MG63 (cell line): ENCODE results near the gene FUT6. TPM values are rescaled to one million over a fixed set of nuclear protein-coding genes. Genes with fewer than 3 reads are reported as not detected.
"Not testable (repeated sequence)": the region's sequence is repeated elsewhere in the genome, so short reads cannot be mapped to it uniquely, and the experiment has no call there.

ENCODE experiments used
- DNase-seq: peaks from one replicate; pipeline ENCODE4 v3.0.0-alpha.2; 2020
- H3K27me3 ChIP-seq: fragments of 250-450 bp; sonication (Bioruptor Pico); 2 replicates; pipeline ENCODE4 v1.5.1; 2020; ENCODE audit warnings: mild to moderate bottlenecking, moderate library complexity
- H3K36me3 ChIP-seq: fragments of 250-450 bp; sonication (Bioruptor Pico); 2 replicates; pipeline ENCODE4 v1.5.1; 2020; ENCODE audit warnings: mild to moderate bottlenecking, moderate library complexity
- H3K4me3 ChIP-seq: fragments of 250-450 bp; sonication (Bioruptor Pico); 2 replicates; pipeline ENCODE4 v1.5.1; 2020; ENCODE audit warnings: mild to moderate bottlenecking, moderate library complexity
- H3K9me3 ChIP-seq: fragments of 250-450 bp; sonication (Bioruptor Pico); 2 replicates; pipeline ENCODE4 v1.5.1; 2020; ENCODE audit warnings: mild to moderate bottlenecking, moderate library complexity
- total RNA-seq: library from RNA; depleted of rRNA; stranded (reverse); fragments of >200 nt; shearing (Covaris generic); gene quantifications from 2 replicates; pipeline ENCODE4 v1.2.3, GENCODE V29; 2014; ENCODE audit warnings: low replicate concordance; rRNA removed

The FUT6 gene
- not detected in 2 replicates for total RNA-seq

GRCh38 chr19:5839065-5840017 is at the start of gene FUT6:
Gene FUT6, minus strand, starts transcription at chr19:5839702. Its CDS starts 7,135 bp downstream, at chr19:5832567.
- Histone ChIP-seq H3K27me3 (no peaks in the 10 kb centered on the region), H3K36me3 (no peaks in the 10 kb centered on the region), H3K4me3 (no peak within 1 kb of the TSS), H3K9me3 (no peaks in the 10 kb centered on the region)
- DNase-seq: no peak

- not testable (repeated sequence) for H3K9me3 ChIP-seq, H3K36me3 ChIP-seq, H3K27me3 ChIP-seq, DNase-seq, H3K4me3 ChIP-seq
These were observed 44.7 kb upstream of the FUT6 start for GRCh38 chr19:5884065-5884811.

DNA sequence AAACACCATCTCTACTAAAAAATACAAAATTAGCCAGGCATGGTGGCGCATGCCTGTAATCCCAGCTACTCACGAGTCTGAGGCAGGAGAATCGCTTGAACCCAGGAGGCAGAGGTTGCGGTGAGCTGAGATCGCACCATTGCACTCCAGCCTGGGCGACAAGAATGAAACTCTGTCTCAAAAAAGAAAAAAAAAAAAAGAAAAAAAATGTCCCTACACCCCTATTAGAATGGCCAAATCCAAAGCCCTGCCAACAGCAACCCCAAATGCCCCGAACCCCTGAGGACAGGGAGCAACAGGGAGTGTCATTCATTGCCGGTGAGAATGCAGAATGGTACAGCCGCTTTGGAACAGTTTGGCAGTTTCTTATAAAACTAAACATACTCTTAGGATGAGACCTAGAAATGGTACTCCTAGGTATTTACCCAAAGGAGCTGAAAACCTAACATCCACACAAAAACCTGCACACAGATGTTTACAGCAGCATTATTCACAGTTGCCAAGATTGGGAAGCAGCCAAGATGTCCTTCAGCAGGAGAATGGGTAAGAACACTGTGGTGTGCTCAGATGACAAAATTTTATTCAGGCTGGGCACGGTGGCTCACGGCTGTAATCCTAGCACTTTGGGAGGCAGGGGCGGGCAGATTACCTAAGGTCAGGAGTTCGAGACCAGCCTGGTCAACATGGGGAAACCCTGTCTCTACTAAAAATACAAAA is 43.8 kb upstream of the FUT6 start:
- H3K27me3 ChIP-seq, H3K9me3 ChIP-seq, H3K36me3 ChIP-seq, H3K4me3 ChIP-seq: not testable (repeated sequence)
- peak; percentile 38 for DNase-seq

- Histone ChIP-seq H3K36me3 (no peaks in the 10 kb centered on the region), H3K4me3 (no peak overlapping the region), H3K27me3 (no peaks in the 10 kb centered on the region), H3K9me3 (no peaks in the 10 kb centered on the region)
- DNase-seq: no peak
These were observed 43.0 kb upstream of the FUT6 start for GRCh38 chr19:5882421-5882968.

- H3K9me3 ChIP-seq: no peaks in the 10 kb centered on the region
- H3K27me3 ChIP-seq: no peaks in the 10 kb centered on the region
- H3K4me3 ChIP-seq: no peak overlapping the region
- no peak for DNase-seq
- no peaks in the 10 kb centered on the region for H3K36me3 ChIP-seq
These were observed 42.2 kb upstream of the FUT6 start for GRCh38 chr19:5881543-5882299.

DNA sequence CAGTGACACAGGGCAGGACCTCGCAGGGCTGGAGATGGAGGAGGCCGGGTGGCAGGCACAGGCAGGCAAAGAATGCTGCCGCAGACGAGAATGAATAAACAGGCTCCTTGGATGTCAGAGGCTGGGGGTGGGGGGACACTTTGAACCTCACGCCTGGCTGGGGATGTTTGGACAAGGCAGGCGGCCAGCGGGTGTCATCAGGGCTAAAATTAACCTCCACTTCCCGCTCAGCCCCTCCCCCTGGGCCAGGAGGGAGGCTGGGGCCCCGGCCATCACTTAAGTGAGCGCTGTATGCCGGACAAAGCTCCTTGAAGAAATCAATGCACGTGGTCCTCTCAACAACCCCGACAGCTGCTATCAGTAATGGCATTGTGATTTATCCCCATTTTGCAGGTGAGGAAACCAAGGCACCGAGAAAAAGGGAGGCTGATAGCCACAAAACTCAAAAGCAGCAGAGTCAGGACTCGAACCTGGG is 41.1 kb upstream of the FUT6 start:
- no peaks in the 10 kb centered on the region for H3K9me3 ChIP-seq
- H3K4me3 ChIP-seq: no peak overlapping the region
- DNase-seq: peak; percentile 65
- H3K36me3 ChIP-seq: no peaks in the 10 kb centered on the region
- H3K27me3 ChIP-seq: no peaks in the 10 kb centered on the region

DNA sequence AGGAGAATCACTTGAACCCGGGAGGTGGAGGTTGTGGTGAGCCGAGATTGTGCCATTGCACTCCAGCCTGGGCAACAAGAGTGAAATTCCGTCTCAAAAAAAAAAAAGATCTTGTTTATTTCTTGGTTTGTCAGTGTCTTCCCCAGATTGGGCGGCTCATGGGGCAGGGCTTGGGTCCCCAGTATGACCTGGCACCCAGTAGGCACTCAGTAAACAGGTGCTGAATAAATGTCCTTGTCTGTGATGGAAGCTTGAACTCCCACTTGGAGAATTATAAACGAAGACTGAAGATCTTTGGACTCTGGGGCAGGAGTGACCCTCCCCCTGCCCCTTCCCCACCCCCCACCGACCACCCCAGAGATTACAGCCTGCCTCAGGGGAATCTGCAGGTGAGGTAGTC is 40.7 kb upstream of the FUT6 start:
- Histone ChIP-seq H3K4me3 (no peak overlapping the region), H3K9me3 (no peaks in the 10 kb centered on the region), H3K27me3 (no peaks in the 10 kb centered on the region), H3K36me3 (no peaks in the 10 kb centered on the region)
- no peak for DNase-seq

GRCh38 chr19:5877882-5878281 is 38.4 kb upstream of the FUT6 start:
- Histone ChIP-seq H3K4me3 (no peak overlapping the region), H3K36me3 (no peaks in the 10 kb centered on the region), H3K27me3 (no peaks in the 10 kb centered on the region), H3K9me3 (no peaks in the 10 kb centered on the region)
- DNase-seq: no peak

- no peak for DNase-seq
- no peaks in the 10 kb centered on the region for H3K27me3 ChIP-seq
- H3K36me3 ChIP-seq: no peaks in the 10 kb centered on the region
- no peak overlapping the region for H3K4me3 ChIP-seq
- H3K9me3 ChIP-seq: no peaks in the 10 kb centered on the region
These were observed 37.9 kb upstream of the FUT6 start for GRCh38 chr19:5877427-5877826.

GRCh38 chr19:5874496-5874895 is 35.0 kb upstream of the FUT6 start:
- H3K36me3 ChIP-seq, H3K9me3 ChIP-seq, H3K27me3 ChIP-seq, DNase-seq, H3K4me3 ChIP-seq: not testable (repeated sequence)

DNA sequence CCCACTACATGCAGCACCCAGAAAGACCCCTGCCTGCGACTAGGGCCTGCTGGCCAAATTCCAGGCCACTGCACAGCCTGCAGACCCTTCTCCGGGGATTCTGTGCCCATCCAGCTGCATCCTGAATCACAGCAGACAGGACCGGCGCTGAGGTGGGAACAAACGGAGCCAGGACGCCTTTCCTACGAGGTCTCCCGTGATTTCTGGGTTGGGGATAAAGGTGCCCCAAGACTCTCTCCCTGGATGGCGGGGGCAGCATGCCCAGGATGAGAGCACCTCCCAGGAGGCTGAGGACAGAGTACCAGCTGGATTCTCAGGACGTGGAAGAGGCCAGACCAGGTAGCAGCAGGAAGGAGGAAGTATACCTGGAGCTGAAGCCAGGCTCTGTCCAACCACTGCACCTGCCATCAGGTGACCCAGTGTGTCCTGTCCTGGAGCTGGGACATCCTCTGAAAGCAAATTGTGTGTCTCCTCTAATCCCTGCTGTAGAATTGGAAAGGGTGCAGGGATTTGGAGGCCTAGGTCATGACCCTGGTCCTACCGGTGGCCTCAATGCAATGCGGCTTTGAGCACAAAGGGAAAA is 34.2 kb upstream of the FUT6 start:
- no peak for DNase-seq
- no peaks in the 10 kb centered on the region for H3K9me3 ChIP-seq
- H3K36me3 ChIP-seq: no peaks in the 10 kb centered on the region
- H3K4me3 ChIP-seq: no peak overlapping the region
- no peaks in the 10 kb centered on the region for H3K27me3 ChIP-seq

DNA sequence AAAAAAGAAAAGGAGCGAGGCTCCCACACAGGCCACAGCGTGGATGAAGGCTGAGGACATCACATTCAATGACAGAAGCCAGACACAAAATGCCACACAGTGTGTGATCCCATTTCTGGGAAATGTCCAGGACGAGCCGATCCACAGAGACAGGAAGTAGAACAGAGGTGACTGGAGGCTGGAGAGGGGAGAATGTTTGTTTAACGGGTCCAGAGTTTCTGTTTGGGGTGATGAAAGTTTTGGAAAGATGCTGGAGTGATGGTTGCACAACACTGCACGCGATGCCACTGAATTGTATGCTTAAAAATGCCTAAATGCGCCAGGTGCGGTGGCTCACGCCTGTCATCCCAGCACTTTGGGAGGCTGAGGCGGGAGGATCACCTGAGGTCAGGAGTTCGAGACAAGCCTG is 31.5 kb upstream of the FUT6 start:
- H3K36me3 ChIP-seq: no peaks in the 10 kb centered on the region
- H3K27me3 ChIP-seq: no peaks in the 10 kb centered on the region
- H3K9me3 ChIP-seq: no peaks in the 10 kb centered on the region
- H3K4me3 ChIP-seq: no peak overlapping the region
- no peak for DNase-seq

GRCh38 chr19:5867201-5868136 is 28.0 kb upstream of the FUT6 start:
- H3K27me3 ChIP-seq: no peaks in the 10 kb centered on the region
- no peaks in the 10 kb centered on the region for H3K36me3 ChIP-seq
- DNase-seq: no peak
- H3K9me3 ChIP-seq: no peaks in the 10 kb centered on the region
- H3K4me3 ChIP-seq: no peak overlapping the region

DNA sequence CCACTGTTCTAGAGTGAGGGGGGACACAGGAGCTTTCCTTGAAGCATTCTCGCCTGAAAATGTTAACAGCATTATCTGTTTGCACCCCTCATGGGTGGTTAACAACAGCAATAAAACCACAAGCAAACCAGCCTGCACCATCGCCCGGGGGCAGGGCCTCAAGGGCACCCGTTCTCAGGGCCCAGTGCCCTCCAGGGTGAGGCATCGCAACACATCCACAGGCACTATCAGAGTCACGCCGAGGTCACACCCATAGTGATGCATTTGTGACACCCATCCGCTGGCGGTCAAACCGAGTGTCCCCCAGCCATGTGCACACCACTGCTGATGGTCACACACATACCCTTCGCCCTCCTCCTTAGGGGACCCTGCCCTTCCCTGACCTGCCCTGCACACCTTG is 26.3 kb upstream of the FUT6 start:
- H3K4me3 ChIP-seq: no peak overlapping the region
- no peaks in the 10 kb centered on the region for H3K36me3 ChIP-seq
- DNase-seq: no peak
- H3K27me3 ChIP-seq: no peaks in the 10 kb centered on the region
- H3K9me3 ChIP-seq: no peaks in the 10 kb centered on the region
